Smooth muscle cell of trachea (primary cell): ENCODE results near the gene GARIN3. TPM values are rescaled to one million over a fixed set of nuclear protein-coding genes. Genes with fewer than 3 reads are reported as not detected.

ENCODE experiments used
- total RNA-seq: library from RNA; depleted of rRNA; stranded (reverse); fragments of >200 nt; gene quantifications from 2 replicates; pipeline ENCODE4 v1.2.1, GENCODE V29; 2014

The GARIN3 gene
- total RNA-seq: not detected in 2 replicates

DNA sequence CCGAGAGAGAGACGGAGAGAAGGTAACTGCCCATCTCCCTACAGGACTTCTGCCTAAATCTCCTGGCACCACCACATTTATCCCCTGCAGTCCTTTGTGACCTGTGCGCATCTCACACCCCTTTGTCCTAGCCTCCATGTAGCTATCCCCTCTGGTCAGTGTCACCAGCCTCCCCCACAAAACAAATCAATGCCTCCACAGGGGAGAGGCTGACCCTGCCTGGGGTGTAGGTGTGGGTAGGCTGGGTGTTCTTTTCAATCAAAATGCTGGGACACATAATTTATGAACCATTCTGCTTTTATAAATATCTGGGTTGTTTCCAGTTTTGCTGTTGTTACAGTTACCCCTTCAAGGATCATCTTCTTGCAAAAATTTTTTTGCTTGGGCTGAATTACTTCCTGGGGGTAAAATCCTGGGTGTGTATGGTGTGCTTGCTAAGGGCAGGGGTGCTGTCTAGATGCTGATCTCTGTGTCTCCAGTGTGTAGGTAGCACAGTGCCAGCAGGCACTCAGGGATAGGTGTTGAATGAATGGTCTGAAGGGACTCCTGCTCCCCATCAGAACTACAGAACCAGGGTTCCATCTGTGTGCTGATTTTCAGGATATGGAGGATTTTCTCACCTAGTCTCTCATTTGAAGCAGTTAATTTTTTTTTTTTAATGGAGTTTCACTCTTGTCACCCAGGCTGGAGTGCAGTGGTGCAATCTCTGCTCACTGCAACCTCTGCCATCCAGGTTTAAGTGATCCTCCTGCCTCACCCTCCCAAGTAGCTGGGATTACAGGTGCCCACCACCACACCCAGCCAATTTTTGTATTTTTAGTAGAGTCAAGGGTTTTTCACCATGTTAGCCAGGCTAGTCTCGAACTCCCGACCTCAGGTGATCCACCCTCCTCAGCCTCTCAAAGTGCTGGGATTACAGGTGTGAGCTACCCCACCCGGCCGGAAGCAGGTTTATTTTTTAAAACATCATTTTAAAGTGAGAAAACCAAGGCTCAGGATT is at the start of gene GARIN3:
Gene GARIN3 (minus strand): TSS at position 51 of the 1,000 bp plus-strand sequence. CDS start 96 bp downstream, outside the sequence.

DNA sequence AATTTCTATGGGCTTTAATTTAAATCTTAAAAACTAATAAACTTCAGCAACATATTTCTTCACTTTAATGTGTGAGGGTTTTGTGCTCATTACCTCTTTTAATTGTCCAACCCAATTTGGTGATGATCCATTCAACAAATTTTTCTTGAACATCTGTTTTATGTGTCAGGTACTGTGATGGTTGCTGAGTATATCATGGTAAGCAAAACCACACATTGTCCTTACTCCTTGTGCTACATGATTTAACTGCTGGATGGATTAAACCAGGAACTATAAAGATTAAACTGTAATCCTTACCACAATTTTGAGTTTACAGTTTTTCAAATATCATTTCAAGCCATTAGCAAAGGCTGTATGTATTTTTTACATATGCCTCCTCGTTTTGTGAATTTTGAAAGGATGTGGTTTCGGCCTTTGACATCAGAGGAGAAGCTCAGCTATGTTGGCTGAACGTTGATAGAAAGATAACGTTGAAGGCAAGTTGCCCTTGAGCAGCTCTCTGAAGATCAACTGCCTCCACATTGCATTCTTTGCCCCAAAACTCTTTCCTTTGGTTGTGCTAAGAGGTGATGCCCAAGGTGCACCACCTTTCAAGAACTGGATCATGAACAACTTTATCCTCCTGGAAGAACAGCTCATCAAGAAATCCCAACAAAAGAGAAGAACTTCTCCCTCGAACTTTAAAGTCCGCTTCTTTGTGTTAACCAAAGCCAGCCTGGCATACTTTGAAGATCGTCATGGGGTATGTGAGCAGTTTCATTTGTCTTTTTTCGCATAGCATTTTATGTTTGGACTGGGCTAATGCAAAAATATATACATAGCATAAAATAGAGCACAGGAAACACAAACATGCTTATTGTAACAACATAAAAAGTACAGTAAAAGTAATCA is 14.6 kb upstream of the GARIN3 start, which contains the start of gene ITK:
Gene ITK (plus strand): TSS at position 467 of the 891 bp plus-strand sequence. CDS start 138 bp downstream, at position 605.

DNA sequence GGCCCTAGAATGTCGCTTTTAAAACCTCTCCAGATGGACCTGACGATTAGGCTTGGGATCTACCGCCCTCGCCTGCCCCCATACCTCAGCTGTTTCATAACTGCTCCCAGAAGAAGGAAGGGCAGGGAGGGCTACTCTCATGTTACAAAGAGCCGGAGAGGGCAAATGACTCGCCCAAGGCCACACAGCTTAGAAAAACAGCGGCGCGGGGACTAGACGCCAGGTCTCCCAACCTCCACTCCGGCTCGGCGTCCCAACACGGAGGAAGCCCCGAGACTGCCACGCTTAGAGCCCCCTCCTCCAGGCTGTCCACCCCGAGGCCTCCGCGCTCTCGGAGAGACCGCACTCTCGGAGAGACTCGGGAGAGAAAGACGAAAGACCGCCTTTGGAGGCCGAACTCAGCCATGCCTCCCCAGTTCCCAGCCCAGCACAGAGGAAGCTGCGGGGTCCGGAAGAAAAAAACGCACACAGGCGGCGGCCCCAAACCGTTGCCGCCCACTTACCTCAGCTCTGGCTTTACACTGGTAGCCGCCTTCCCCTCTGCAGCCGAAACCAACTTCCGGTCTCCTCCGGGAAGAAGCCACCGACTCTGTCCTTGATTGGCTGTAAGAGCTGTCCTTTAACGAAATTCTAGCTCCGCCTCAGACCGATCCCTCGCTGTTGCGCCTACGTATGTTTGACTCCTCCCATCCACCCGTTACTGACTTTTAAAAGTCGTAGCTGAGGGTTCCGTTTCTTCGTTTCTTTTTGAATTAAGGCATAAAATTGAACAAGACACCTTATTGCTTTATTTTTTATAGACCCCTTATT is 23.5 kb downstream of the GARIN3 start, which contains the start of gene MED7:
Gene MED7 (minus strand): TSS at position 549 of the 810 bp plus-strand sequence. CDS start 3,434 bp downstream, outside the sequence.

Other genes starting within 250 kb of the GARIN3 start
- not detected in 2 replicates for gene TIMD4, start 203.0 kb downstream of the GARIN3 start, total RNA-seq
- 0.17 TPM in 1 of 2 replicates, not detected in the other for gene HAVCR1, start 107.1 kb downstream of the GARIN3 start, total RNA-seq
- 1.0 and 2.2 TPM in 2 replicates for gene HAVCR2, start 57.2 kb downstream of the GARIN3 start, total RNA-seq
- 9.9 and 14.5 TPM in 2 replicates for gene MED7, start 23.4 kb downstream of the GARIN3 start, total RNA-seq
- not detected in 2 replicates for gene ITK, start 14.6 kb upstream of the GARIN3 start, total RNA-seq
- 4.2 and 28.1 TPM in 2 replicates for gene CYFIP2, start 99.9 kb upstream of the GARIN3 start, total RNA-seq